HFF-Myc (cell line): Measurements from ENCODE around the gene FGF4.

Experiments used
- DNase-seq: peaks from one replicate; pipeline ENCODE4 v3.0.0-alpha.2; 2011; ENCODE audit warnings: low read depth; ENCODE audit errors: extremely low read depth
- H3K4me3 ChIP-seq: replicated peaks from 2 replicates; pipeline ENCODE4 v1.5.1; 2011; ENCODE audit warnings: low read depth, mild to moderate bottlenecking, control low read depth, low read length
- TF ChIP-seq, protein P1 (sequence below): IDR thresholded peaks from 2 replicates; pipeline ENCODE4 v1.5.1; 2012; ENCODE audit warnings: mild to moderate bottlenecking, low read depth, low read length, control low read depth; ENCODE audit errors: missing control alignments

The FGF4 gene, protein sequence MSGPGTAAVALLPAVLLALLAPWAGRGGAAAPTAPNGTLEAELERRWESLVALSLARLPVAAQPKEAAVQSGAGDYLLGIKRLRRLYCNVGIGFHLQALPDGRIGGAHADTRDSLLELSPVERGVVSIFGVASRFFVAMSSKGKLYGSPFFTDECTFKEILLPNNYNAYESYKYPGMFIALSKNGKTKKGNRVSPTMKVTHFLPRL

DNA sequence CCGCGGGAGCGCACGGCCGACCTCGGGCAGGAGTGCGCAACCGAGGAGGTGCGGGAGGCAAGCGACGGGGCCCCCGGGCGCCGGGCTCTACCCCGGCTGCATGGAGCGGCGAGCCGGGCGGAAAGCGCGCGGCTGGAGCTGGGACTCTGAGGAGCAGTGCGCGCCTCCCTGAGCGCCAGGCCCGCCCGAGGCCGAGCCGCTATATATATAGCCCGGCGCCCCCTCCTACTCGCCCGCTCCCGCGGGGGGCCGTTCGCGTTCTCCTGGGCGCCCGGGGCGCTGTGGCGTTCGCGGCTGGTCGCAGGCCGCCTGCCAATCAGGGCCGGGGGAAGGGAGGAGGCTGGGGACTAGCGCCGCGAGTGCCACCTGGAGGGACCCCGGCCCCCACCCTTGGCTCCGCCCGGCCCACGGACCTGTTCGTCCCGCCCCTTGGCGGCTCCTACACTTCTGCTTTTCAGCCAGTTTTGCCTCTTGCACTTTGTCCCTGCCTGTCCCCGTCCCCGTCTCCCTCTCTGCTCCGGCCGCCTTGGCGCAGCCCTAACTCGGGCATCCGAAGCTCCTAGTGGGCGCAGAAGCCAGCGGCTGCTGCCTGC, at the start of gene FGF4:
FGF4 (minus strand) TSS at position 179 of the 593 bp plus-strand sequence. CDS start 257 bp downstream, outside the sequence.
- no peak for DNase-seq
- no peak within 1 kb of the TSS for H3K4me3 ChIP-seq

DNA sequence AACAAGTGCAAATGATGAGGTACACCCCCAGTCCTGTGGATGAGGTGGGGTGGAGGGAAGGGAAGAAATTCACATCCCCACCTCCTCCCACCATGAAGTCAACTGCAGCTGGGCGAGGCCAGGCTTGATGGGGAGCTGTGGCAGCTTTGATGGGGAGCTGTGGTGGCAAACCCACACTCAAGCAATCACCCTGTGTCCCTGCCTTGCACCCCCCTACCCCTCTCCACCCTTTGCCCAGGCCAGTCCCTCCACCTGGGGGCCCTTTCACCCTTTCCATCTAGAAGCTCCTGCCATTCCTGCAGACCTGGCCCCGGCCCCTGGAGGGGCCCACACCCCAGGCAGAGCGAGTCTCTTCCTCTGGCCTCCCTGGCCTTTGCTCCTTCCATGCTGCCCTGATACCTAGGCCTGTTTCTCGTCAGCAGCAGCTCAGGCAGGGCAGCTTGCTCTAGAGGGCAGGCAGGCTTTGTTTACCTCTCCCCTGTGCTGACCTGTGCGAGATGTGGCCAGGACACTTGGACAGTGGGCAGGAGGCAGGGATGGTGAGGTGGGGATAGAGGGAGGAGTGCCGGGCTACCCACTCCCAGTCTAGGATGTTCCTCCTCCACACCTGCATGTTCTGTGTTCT, 48.6 kb upstream of the FGF4 start:
- TF ChIP-seq, protein P1, sequence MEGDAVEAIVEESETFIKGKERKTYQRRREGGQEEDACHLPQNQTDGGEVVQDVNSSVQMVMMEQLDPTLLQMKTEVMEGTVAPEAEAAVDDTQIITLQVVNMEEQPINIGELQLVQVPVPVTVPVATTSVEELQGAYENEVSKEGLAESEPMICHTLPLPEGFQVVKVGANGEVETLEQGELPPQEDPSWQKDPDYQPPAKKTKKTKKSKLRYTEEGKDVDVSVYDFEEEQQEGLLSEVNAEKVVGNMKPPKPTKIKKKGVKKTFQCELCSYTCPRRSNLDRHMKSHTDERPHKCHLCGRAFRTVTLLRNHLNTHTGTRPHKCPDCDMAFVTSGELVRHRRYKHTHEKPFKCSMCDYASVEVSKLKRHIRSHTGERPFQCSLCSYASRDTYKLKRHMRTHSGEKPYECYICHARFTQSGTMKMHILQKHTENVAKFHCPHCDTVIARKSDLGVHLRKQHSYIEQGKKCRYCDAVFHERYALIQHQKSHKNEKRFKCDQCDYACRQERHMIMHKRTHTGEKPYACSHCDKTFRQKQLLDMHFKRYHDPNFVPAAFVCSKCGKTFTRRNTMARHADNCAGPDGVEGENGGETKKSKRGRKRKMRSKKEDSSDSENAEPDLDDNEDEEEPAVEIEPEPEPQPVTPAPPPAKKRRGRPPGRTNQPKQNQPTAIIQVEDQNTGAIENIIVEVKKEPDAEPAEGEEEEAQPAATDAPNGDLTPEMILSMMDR, result no peak
- no peak for DNase-seq
- no peak overlapping the region for H3K4me3 ChIP-seq

More for the DNA sequence above, at the start of gene FGF4:
- TF ChIP-seq, protein P1, result no peak

DNA sequence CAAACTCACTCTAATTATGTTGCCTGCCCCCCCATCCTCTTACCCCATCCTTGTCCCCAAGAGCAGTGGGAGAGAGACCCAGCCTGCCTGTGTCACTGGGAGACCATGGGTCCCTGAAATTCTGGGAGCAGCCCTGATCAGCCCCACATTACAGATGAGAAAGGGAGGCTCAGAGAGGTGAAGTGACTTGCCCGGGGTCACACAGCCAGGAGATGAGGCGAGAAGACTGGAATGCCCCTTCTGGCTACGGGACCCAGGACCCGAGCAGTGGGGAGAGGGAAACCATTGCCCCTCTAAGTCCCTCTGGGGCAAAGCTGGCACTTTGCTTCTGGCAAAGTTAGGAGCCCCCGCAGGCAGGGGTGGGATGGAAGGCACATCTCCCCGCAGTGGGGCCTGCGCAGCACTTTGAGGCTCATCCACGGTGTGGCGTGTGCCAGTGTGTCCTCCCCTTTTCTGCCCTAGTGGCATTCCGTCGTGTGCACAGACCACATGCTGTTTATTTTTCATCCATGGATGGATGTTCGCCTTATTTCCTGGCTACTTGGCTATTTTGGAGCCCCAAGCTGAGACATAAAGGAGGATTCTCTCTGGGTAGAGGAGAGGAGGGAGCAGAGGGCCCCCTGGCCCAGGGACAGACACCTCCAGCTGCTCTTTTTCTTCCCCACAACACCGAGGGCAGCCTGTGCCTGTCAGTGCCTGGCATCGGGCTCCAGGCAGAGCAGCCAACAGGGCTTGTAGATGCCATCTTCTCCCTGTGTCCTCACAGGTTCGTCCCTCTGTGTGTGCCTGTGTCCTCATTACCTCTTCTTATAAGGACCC, 47.7 kb upstream of the FGF4 start:
- DNase-seq, result no peak
- H3K4me3 ChIP-seq, result no peak overlapping the region
- TF ChIP-seq, protein P1, result no peak

DNA sequence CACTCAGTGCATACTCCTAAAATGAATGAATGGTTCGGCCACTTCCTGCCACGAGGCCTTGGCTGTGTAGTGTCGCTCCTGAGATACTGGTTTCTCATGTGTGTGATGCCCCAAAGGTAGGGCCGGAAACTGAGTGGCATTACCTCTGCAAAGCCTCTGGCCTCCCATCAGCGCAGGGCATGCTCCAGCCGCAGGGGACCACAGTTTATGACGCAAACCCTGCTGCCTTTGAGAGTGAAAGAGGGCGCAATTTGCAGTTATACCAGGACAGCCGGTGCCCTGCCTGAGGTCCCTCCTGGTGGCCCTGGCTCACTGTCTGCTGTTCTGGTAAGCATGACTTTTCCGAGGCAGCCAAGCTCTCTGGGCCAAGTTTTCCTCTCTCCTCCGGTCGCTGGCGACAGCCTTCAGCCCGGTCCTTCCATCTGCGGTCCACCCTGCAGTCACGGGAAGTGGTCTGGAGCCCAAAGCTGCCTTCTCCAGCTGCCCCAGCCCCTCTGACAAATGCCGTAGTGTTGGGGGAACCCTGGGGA, 46.4 kb upstream of the FGF4 start:
- TF ChIP-seq, protein P1, result no peak
- H3K4me3 ChIP-seq, result no peak overlapping the region
- DNase-seq, result no peak

DNA sequence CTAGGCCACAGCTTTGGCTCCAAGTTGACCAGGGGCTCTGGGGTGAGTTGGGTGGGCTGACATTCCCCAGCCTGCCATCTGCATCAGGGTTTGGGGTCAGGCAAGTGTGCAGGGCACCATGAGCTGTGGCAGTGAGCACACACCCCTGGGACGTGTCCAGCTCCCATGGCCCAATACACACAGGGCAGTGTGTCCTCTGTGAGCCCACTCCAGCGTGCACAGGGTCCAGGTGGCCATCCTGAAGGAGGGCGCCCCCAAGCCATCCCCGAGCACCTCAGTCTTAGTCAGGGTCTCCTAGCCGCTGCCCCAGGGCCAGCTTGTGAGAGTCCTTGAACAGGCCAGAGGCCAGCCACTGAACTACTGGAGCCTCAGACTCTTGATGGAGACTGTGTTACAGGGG, 45.3 kb upstream of the FGF4 start:
- TF ChIP-seq, protein P1, result no peak
- H3K4me3 ChIP-seq, result no peak overlapping the region
- DNase-seq, result no peak

DNA sequence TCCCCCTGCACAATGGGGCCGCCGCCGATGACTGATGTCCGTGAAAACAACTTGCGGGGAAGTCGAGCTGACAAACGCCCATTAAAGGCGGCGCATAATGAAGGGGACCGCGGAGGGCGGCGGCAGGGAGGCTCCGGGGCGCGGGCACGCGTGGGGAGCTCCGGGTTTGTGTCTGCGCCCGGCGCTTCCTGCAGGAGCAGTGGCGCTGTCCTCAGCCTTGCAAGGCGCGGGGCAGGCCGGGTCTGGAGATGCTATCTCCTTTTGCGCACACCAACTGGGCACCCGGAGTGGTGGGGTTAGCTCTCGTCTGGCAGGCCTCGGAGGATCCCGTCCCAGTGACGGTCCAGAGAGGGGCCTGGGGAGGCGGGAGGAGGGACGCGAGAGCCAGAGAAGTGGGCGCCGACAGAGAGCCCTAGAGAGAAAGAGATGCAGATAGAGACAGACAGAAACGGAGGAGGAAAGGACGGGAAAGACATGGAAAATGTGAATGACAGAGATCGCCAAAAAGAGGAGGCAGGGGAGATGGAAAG, 44.5 kb upstream of the FGF4 start:
- no peak for DNase-seq
- TF ChIP-seq, protein P1, result no peak
- no peak overlapping the region for H3K4me3 ChIP-seq
